DND-41 (cell line): Measurements from ENCODE around the gene PAGR1.

Source experiments
- EZH2 ChIP-seq: IDR thresholded peaks from 3 replicates; pipeline ENCODE4 v1.6.1; 2012; ENCODE audit warnings: borderline replicate concordance, low read depth, mild to moderate bottlenecking, moderate library complexity, low read length, inconsistent platforms; ENCODE audit not compliant: severe bottlenecking
- TF ChIP-seq, protein P1 (sequence below): IDR thresholded peaks from 2 replicates; pipeline ENCODE4 v1.5.1; 2012; ENCODE audit warnings: borderline replicate concordance, low read length, moderate library complexity, mild to moderate bottlenecking; ENCODE audit not compliant: poor library complexity, severe bottlenecking; ENCODE audit errors: extremely low read depth

DNA sequence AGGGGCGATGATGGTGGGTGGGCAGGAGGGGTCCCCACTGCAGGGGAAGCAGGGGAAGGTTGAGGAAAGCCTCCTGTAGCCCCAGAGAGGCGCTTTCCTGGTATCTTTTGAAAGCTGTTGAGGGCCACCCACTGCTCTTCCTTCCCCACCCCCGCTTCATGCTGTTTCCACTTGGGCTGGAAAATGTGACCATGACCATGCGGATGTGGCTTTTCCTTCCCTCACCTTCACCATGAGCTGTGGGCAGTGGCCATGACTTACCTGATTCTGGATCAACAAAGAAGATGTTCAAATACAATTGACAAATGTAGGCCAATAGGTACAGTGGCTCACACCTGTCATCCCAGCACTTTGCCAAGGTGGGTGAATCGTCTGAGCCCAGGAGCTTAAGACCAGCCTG, 18.1 kb downstream of the PAGR1 start:
- TF ChIP-seq, protein P1, sequence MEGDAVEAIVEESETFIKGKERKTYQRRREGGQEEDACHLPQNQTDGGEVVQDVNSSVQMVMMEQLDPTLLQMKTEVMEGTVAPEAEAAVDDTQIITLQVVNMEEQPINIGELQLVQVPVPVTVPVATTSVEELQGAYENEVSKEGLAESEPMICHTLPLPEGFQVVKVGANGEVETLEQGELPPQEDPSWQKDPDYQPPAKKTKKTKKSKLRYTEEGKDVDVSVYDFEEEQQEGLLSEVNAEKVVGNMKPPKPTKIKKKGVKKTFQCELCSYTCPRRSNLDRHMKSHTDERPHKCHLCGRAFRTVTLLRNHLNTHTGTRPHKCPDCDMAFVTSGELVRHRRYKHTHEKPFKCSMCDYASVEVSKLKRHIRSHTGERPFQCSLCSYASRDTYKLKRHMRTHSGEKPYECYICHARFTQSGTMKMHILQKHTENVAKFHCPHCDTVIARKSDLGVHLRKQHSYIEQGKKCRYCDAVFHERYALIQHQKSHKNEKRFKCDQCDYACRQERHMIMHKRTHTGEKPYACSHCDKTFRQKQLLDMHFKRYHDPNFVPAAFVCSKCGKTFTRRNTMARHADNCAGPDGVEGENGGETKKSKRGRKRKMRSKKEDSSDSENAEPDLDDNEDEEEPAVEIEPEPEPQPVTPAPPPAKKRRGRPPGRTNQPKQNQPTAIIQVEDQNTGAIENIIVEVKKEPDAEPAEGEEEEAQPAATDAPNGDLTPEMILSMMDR, result no peak
- TF ChIP-seq EZH2, result no peak
